SK-N-SH treated with all-trans-retinoic acid at 6 μM for 48 hours (cell line): ENCODE measurements around the gene OLIG3.

Source experiments
- ARNTL ChIP-seq: fragments of 450-650 bp; formaldehyde crosslinking; IDR thresholded peaks from 2 replicates; pipeline ENCODE4 v1.5.0; 2020; ENCODE audit warnings: low read depth, mild to moderate bottlenecking, moderate library complexity, borderline replicate concordance
- CREB5 ChIP-seq: fragments of 250-450 bp; sonication (Bioruptor Pico); IDR thresholded peaks from 2 replicates; pipeline ENCODE4 v1.5.1; 2020; ENCODE audit warnings: low read depth, mild to moderate bottlenecking, moderate library complexity
- GLIS3 ChIP-seq: fragments of 250-450 bp; sonication (Bioruptor Pico); IDR thresholded peaks from 2 replicates; pipeline ENCODE4 v1.5.0; 2020; ENCODE audit warnings: mild to moderate bottlenecking, moderate library complexity
- ISL1 ChIP-seq: fragments of 250-450 bp; sonication (Bioruptor Pico); IDR thresholded peaks from 2 replicates; pipeline ENCODE4 v2.1.2; 2022; ENCODE audit warnings: mild to moderate bottlenecking, moderate library complexity
- OSR1 ChIP-seq: fragments of 250-450 bp; sonication (Bioruptor Pico); IDR thresholded peaks from 2 replicates; pipeline ENCODE4 v1.8.0; 2022; ENCODE audit warnings: moderate library complexity, mild to moderate bottlenecking, inconsistent platforms
- PATZ1 ChIP-seq: fragments of 250-450 bp; sonication (Bioruptor Pico); IDR thresholded peaks from 2 replicates; pipeline ENCODE4 v1.8.0; 2020; ENCODE audit warnings: mild to moderate bottlenecking, moderate library complexity, borderline replicate concordance
- POU6F1 ChIP-seq: fragments of 250-450 bp; sonication (Bioruptor Pico); IDR thresholded peaks from 2 replicates; pipeline ENCODE4 v1.8.0; 2021; ENCODE audit warnings: low read depth, mild to moderate bottlenecking, moderate library complexity, borderline replicate concordance
- SNAI2 ChIP-seq: fragments of 250-450 bp; sonication (Bioruptor Pico); IDR thresholded peaks from 2 replicates; pipeline ENCODE4 v1.5.0; 2020; ENCODE audit warnings: mild to moderate bottlenecking, moderate library complexity
- TCF4 ChIP-seq: fragments of 250-450 bp; sonication (Bioruptor Pico); IDR thresholded peaks from 2 replicates; pipeline ENCODE4 v1.8.0; 2021; ENCODE audit warnings: mild to moderate bottlenecking, moderate library complexity, borderline replicate concordance
- TOX ChIP-seq: fragments of 250-450 bp; sonication (Bioruptor Pico); IDR thresholded peaks from 2 replicates; pipeline ENCODE4 v1.8.0; 2021; ENCODE audit warnings: mild to moderate bottlenecking, moderate library complexity, borderline replicate concordance
- ZFP3 ChIP-seq: fragments of 250-450 bp; sonication (Bioruptor Pico); IDR thresholded peaks from 2 replicates; pipeline ENCODE4 v1.5.0; 2020; ENCODE audit warnings: mild to moderate bottlenecking, moderate library complexity
- ZFP30 ChIP-seq: fragments of 450-650 bp; formaldehyde crosslinking; IDR thresholded peaks from 2 replicates; pipeline ENCODE4 v1.5.0; 2022; ENCODE audit warnings: mild to moderate bottlenecking, moderate library complexity
- TF ChIP-seq, protein P1 (sequence below): fragments of 250-450 bp; sonication (Bioruptor Pico); IDR thresholded peaks from 2 replicates; pipeline ENCODE4 v1.5.0; 2020; ENCODE audit warnings: mild to moderate bottlenecking, moderate library complexity

- TF ChIP-seq POU6F1 (CRISPR knock-in tag) (no peak), PATZ1 (CRISPR knock-in tag) (no peak), CREB5 (CRISPR knock-in tag) (no peak), TOX (CRISPR knock-in tag) (no peak), SNAI2 (CRISPR knock-in tag) (no peak), ISL1 (CRISPR knock-in tag) (no peak), ZFP3 (CRISPR knock-in tag) (no peak), GLIS3 (CRISPR knock-in tag) (no peak), ARNTL (CRISPR knock-in tag) (no peak), TCF4 (CRISPR knock-in tag) (no peak), OSR1 (no peak), ZFP30 (CRISPR knock-in tag) (no peak)
- TF ChIP-seq, protein P1, sequence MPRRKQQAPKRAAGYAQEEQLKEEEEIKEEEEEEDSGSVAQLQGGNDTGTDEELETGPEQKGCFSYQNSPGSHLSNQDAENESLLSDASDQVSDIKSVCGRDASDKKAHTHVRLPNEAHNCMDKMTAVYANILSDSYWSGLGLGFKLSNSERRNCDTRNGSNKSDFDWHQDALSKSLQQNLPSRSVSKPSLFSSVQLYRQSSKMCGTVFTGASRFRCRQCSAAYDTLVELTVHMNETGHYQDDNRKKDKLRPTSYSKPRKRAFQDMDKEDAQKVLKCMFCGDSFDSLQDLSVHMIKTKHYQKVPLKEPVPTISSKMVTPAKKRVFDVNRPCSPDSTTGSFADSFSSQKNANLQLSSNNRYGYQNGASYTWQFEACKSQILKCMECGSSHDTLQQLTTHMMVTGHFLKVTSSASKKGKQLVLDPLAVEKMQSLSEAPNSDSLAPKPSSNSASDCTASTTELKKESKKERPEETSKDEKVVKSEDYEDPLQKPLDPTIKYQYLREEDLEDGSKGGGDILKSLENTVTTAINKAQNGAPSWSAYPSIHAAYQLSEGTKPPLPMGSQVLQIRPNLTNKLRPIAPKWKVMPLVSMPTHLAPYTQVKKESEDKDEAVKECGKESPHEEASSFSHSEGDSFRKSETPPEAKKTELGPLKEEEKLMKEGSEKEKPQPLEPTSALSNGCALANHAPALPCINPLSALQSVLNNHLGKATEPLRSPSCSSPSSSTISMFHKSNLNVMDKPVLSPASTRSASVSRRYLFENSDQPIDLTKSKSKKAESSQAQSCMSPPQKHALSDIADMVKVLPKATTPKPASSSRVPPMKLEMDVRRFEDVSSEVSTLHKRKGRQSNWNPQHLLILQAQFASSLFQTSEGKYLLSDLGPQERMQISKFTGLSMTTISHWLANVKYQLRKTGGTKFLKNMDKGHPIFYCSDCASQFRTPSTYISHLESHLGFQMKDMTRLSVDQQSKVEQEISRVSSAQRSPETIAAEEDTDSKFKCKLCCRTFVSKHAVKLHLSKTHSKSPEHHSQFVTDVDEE (CRISPR knock-in tag), result no peak
Measured at GRCh38 chr6:137487869-137488149, 6.4 kb downstream of the OLIG3 start.
